GM13977 (cell line): ENCODE data around the gene CD7.

ENCODE experiments used
- DNase-seq: peaks from one replicate; pipeline ENCODE4 v3.0.0; 2012; ENCODE audit warnings: low spot score
- in situ Hi-C: fragments of 300-500 bp; cut with MboI; formaldehyde crosslinking; loops from one replicate; pipeline ENCODE4 v1.12.0; 2022; ENCODE audit warnings: low sequenced_read_pairs, low pct_unique_long_range_greater_than_20kb, mixed read lengths, inconsistent platforms; ENCODE audit not compliant: unreplicated experiment
- TF ChIP-seq, protein P1 (sequence below): IDR thresholded peaks from 2 replicates; pipeline ENCODE4 v1.5.1; 2012; ENCODE audit warnings: mild to moderate bottlenecking, control low read depth; ENCODE audit not compliant: insufficient read depth; ENCODE audit errors: extremely low read depth, missing control alignments

CD7 gene

GRCh38 chr17:82297714-82298537 is 19.5 kb downstream of the CD7 start:
- peak; percentile 92 for DNase-seq
- in situ Hi-C loops, result no loop called here
- TF ChIP-seq, protein P1, sequence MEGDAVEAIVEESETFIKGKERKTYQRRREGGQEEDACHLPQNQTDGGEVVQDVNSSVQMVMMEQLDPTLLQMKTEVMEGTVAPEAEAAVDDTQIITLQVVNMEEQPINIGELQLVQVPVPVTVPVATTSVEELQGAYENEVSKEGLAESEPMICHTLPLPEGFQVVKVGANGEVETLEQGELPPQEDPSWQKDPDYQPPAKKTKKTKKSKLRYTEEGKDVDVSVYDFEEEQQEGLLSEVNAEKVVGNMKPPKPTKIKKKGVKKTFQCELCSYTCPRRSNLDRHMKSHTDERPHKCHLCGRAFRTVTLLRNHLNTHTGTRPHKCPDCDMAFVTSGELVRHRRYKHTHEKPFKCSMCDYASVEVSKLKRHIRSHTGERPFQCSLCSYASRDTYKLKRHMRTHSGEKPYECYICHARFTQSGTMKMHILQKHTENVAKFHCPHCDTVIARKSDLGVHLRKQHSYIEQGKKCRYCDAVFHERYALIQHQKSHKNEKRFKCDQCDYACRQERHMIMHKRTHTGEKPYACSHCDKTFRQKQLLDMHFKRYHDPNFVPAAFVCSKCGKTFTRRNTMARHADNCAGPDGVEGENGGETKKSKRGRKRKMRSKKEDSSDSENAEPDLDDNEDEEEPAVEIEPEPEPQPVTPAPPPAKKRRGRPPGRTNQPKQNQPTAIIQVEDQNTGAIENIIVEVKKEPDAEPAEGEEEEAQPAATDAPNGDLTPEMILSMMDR, result peak; percentile 7

GRCh38 chr17:82297280-82297713 is 20.1 kb downstream of the CD7 start:
- TF ChIP-seq, protein P1, result no peak
- in situ Hi-C loops, result no loop called here
- peak; percentile 82 for DNase-seq

- TF ChIP-seq, protein P1, result no peak
- in situ Hi-C loops, result no loop called here
- DNase-seq, result no peak
Observed at GRCh38 chr17:82296511-82297279, 20.7 kb downstream of the CD7 start.

- in situ Hi-C loops, result no loop called here
- TF ChIP-seq, protein P1, result no peak
- no peak for DNase-seq
Observed at GRCh38 chr17:82295472-82295814, 22.0 kb downstream of the CD7 start.

GRCh38 chr17:82294064-82294773 is 23.2 kb downstream of the CD7 start:
- TF ChIP-seq, protein P1, result no peak
- in situ Hi-C loops, result no loop called here

More at GRCh38 chr17:82294064-82294773, 23.2 kb downstream of the CD7 start:
- no peak for DNase-seq
